HG02884 (cell line): ENCODE results near the gene APLNR.
A peak's percentile ranks its signal among the peaks of the same experiment; 100 is the strongest.

ENCODE experiments used
- ATAC-seq: cut with Tn5 transposase; IDR thresholded peaks from one replicate; pipeline ENCODE4 v1.9.1; 2021; ENCODE audit warnings: mild to moderate bottlenecking, moderate library complexity; ENCODE audit not compliant: unreplicated experiment

APLNR gene

GRCh38 chr11:57251491-57252104 lies 14.5 kb upstream of the APLNR start:
- no peak for ATAC-seq

GRCh38 chr11:57251037-57251436 lies 14.0 kb upstream of the APLNR start:
- ATAC-seq = no peak

- ATAC-seq = peak; percentile 61
These were observed 12.6 kb upstream of the APLNR start for GRCh38 chr11:57249384-57250319.

- peak; percentile 65 for ATAC-seq
These were observed 11.8 kb upstream of the APLNR start for GRCh38 chr11:57248780-57249383.

- no peak for ATAC-seq
These were observed 7.9 kb upstream of the APLNR start for GRCh38 chr11:57244911-57245310.

- no peak for ATAC-seq
These were observed 4.4 kb upstream of the APLNR start for GRCh38 chr11:57241353-57241972.

- no peak for ATAC-seq
These were observed 3.7 kb upstream of the APLNR start for GRCh38 chr11:57240757-57241156.

GRCh38 chr11:57240007-57240406 lies 3.0 kb upstream of the APLNR start:
- ATAC-seq = no peak

GRCh38 chr11:57239348-57239747 lies 2.3 kb upstream of the APLNR start:
- ATAC-seq = no peak

GRCh38 chr11:57235761-57236703 lies 1.0 kb downstream of the APLNR start:
- ATAC-seq = no peak

GRCh38 chr11:57233702-57234101 lies 3.3 kb downstream of the APLNR start:
- no peak for ATAC-seq

- ATAC-seq = no peak
These were observed 5.4 kb downstream of the APLNR start for GRCh38 chr11:57231539-57232253.

GRCh38 chr11:57230791-57231538 lies 6.1 kb downstream of the APLNR start:
- no peak for ATAC-seq

GRCh38 chr11:57230316-57230715 lies 6.7 kb downstream of the APLNR start:
- no peak for ATAC-seq

- ATAC-seq = no peak
These were observed 8.4 kb downstream of the APLNR start for GRCh38 chr11:57228600-57228999.

- no peak for ATAC-seq
These were observed 12.5 kb downstream of the APLNR start for GRCh38 chr11:57224537-57224936.

- no peak for ATAC-seq
These were observed 12.9 kb downstream of the APLNR start for GRCh38 chr11:57224128-57224527.

- no peak for ATAC-seq
These were observed 13.4 kb downstream of the APLNR start for GRCh38 chr11:57223601-57224000.

GRCh38 chr11:57222239-57222638 lies 14.8 kb downstream of the APLNR start:
- no peak for ATAC-seq
